H9 (cell line): ENCODE measurements around the gene PHYHIPL. TPM values are rescaled to one million over a fixed set of nuclear protein-coding genes. Genes with fewer than 3 reads are reported as not detected.

ENCODE experiments used
- DNase-seq: peaks from one replicate; pipeline ENCODE4 v3.0.0-alpha.2; 2017
- H2AFZ ChIP-seq: one replicate; pipeline ENCODE4 v1.6.1; 2013; ENCODE audit warnings: mild to moderate bottlenecking, low read length, control low read depth, moderate library complexity
- H2AK5ac ChIP-seq: 2 replicates; pipeline ENCODE4 v1.6.1; 2013; ENCODE audit warnings: low read length, control low read depth, mixed read lengths; ENCODE audit not compliant: insufficient read length
- H2BK120ac ChIP-seq: one replicate; pipeline ENCODE4 v1.6.1; 2013; ENCODE audit warnings: low read depth, mild to moderate bottlenecking, low read length, control low read depth, inconsistent platforms; ENCODE audit not compliant: poor library complexity, severe bottlenecking
- H2BK12ac ChIP-seq: 2 replicates; pipeline ENCODE4 v1.6.1; 2013; ENCODE audit warnings: low read length, control low read depth, mixed read lengths, low read depth; ENCODE audit not compliant: insufficient read length
- H2BK15ac ChIP-seq: 2 replicates; pipeline ENCODE4 v1.6.1; 2013; ENCODE audit warnings: low read depth, low read length, control low read depth
- H2BK20ac ChIP-seq: one replicate; pipeline ENCODE4 v1.6.1; 2013; ENCODE audit warnings: low read depth, mild to moderate bottlenecking, low read length, control low read depth, inconsistent platforms; ENCODE audit not compliant: poor library complexity, severe bottlenecking
- H2BK5ac ChIP-seq: 2 replicates; pipeline ENCODE4 v1.6.1; 2013; ENCODE audit warnings: low read length, control low read depth, mixed read lengths; ENCODE audit not compliant: insufficient read length
- H3K14ac ChIP-seq: 2 replicates; pipeline ENCODE4 v1.6.1; 2013; ENCODE audit warnings: low read length, control low read depth; ENCODE audit not compliant: insufficient read depth
- H3K18ac ChIP-seq: 2 replicates; pipeline ENCODE4 v1.6.1; 2013; ENCODE audit warnings: low read depth, mild to moderate bottlenecking, mixed read lengths, low read length, control low read depth; ENCODE audit not compliant: insufficient read length
- H3K23ac ChIP-seq: 2 replicates; pipeline ENCODE4 v1.6.1; 2013; ENCODE audit warnings: low read length, control low read depth, mixed read lengths, low read depth; ENCODE audit not compliant: insufficient read length
- H3K23me2 ChIP-seq: 2 replicates; pipeline ENCODE4 v1.6.1; 2013; ENCODE audit warnings: low read depth, mild to moderate bottlenecking, mixed read lengths, low read length, control low read depth; ENCODE audit not compliant: insufficient read length, poor library complexity, severe bottlenecking
- H3K27ac ChIP-seq: 2 replicates; pipeline ENCODE4 v1.5.1; 2013; ENCODE audit warnings: low read length, control low read depth, mixed read lengths, low read depth; ENCODE audit not compliant: insufficient read length
- H3K27me3 ChIP-seq: 2 replicates; pipeline ENCODE4 v1.6.1; 2013; ENCODE audit warnings: low read length, control low read depth, inconsistent platforms; ENCODE audit not compliant: insufficient read depth
- H3K4ac ChIP-seq: 2 replicates; pipeline ENCODE4 v1.6.1; 2013; ENCODE audit warnings: low read depth, mild to moderate bottlenecking, control low read depth, inconsistent platforms, low read length, moderate library complexity
- H3K4me1 ChIP-seq: 2 replicates; pipeline ENCODE4 v1.6.1; 2013; ENCODE audit warnings: low read length, control low read depth, inconsistent platforms; ENCODE audit not compliant: insufficient read depth
- H3K4me2 ChIP-seq: 2 replicates; pipeline ENCODE4 v1.6.1; 2013; ENCODE audit warnings: low read length, control low read depth, mixed read lengths; ENCODE audit not compliant: insufficient read length, insufficient read depth
- H3K56ac ChIP-seq: 2 replicates; pipeline ENCODE4 v1.6.1; 2013; ENCODE audit warnings: low read depth, mild to moderate bottlenecking, mixed read lengths, low read length, control low read depth; ENCODE audit not compliant: insufficient read length
- H3K79me1 ChIP-seq: 2 replicates; pipeline ENCODE4 v1.6.1; 2013; ENCODE audit warnings: low read depth, mild to moderate bottlenecking, moderate library complexity, low read length, control low read depth, inconsistent platforms; ENCODE audit not compliant: insufficient read depth, poor library complexity, severe bottlenecking
- H3K79me2 ChIP-seq: 2 replicates; pipeline ENCODE4 v1.6.1; 2013; ENCODE audit warnings: low read length, control low read depth, inconsistent platforms; ENCODE audit not compliant: insufficient read depth
- H3K9ac ChIP-seq: 2 replicates; pipeline ENCODE4 v1.6.1; 2013; ENCODE audit warnings: low read length, control low read depth, mixed read lengths; ENCODE audit not compliant: insufficient read length; ENCODE audit errors: extremely low read depth
- H3K9me3 ChIP-seq: one replicate; pipeline ENCODE4 v1.6.1; 2013; ENCODE audit warnings: low read depth, low read length, inconsistent platforms; ENCODE audit not compliant: control insufficient read depth
- H3T11ph ChIP-seq: one replicate; pipeline ENCODE4 v1.6.1; 2013; ENCODE audit warnings: mild to moderate bottlenecking, low read length, control low read depth, inconsistent platforms
- H4K20me1 ChIP-seq: one replicate; pipeline ENCODE4 v1.6.1; 2013; ENCODE audit not compliant: control insufficient read depth, insufficient read length, insufficient read depth
- H4K5ac ChIP-seq: 2 replicates; pipeline ENCODE4 v1.6.1; 2013; ENCODE audit warnings: low read depth, mild to moderate bottlenecking, mixed read lengths, low read length, control low read depth; ENCODE audit not compliant: insufficient read length
- H4K8ac ChIP-seq: replicated peaks from 2 replicates; pipeline ENCODE4 v1.6.1; 2013; ENCODE audit warnings: low read length, control low read depth, mixed read lengths, low read depth; ENCODE audit not compliant: insufficient read length
- H4K91ac ChIP-seq: 2 replicates; pipeline ENCODE4 v1.6.1; 2013; ENCODE audit warnings: low read depth, mild to moderate bottlenecking, moderate library complexity, mixed read lengths, low read length, control low read depth; ENCODE audit not compliant: insufficient read length
- H3K27ac Mint-ChIP-seq, 3 experiments: 2 replicates in 2 of 3; 3 replicates in 1 of 3; pipeline ENCODE4 v1.8.0; 2020 to 2021; ENCODE audit warnings: mixed read lengths in 3 of 3, mild to moderate bottlenecking in 1 of 3, moderate library complexity in 1 of 3
- H3K27me3 Mint-ChIP-seq: 2 replicates; pipeline ENCODE4 v1.8.0; 2021; ENCODE audit warnings: low read depth, mild to moderate bottlenecking, moderate library complexity, mixed read lengths
- H3K36me3 Mint-ChIP-seq, 3 experiments: 2 replicates in 2 of 3; 3 replicates in 1 of 3; pipeline ENCODE4 v1.8.0; 2020 to 2021; ENCODE audit warnings: low read depth in 3 of 3, mixed read lengths in 3 of 3; ENCODE audit not compliant: insufficient read depth in 1 of 3
- H3K4me1 Mint-ChIP-seq, 2 experiments: 2 replicates each; pipeline ENCODE4 v1.8.0; 2020; ENCODE audit warnings: mixed read lengths in 2 of 2
- H3K4me3 Mint-ChIP-seq, 2 experiments: 2 replicates in 1 of 2; 3 replicates in 1 of 2; pipeline ENCODE4 v1.8.0; 2020 to 2021; ENCODE audit warnings: mild to moderate bottlenecking in 2 of 2, mixed read lengths in 2 of 2, moderate library complexity in 1 of 2
- H3K9me3 Mint-ChIP-seq, 2 experiments: 2 replicates in 1 of 2; 3 replicates in 1 of 2; pipeline ENCODE4 v1.8.0; 2020; ENCODE audit warnings: mild to moderate bottlenecking in 2 of 2, mixed read lengths in 2 of 2, moderate library complexity in 1 of 2
- CTCF ChIP-seq: fragments of 200-600 bp; sonication (generic); conservative IDR thresholded peaks from 3 replicates; pipeline ENCODE4 v1.8.0; 2021; ENCODE audit warnings: antibody characterized with exemption, mild to moderate bottlenecking
- WGBS: extraction: QIAGEN DNeasy Blood & Tissue Kit; methylation state at CpG from one replicate; pipeline ENCODE4 v1.1.7; 2013; ENCODE audit warnings: missing lambda C conversion rate, low lambda C conversion rate, mixed read lengths; ENCODE audit not compliant: insufficient read length; ENCODE audit errors: extremely low coverage; 5-methylcytosine and 5-hydroxymethylcytosine counted together
- total RNA-seq: library from RNA; stranded (reverse); gene quantifications from 2 replicates; pipeline ENCODE4 v1.2.1, GENCODE V29; 2021

PHYHIPL gene
- total RNA-seq, 1 experiment from 2014 or later: 0.44 TPM

- no peaks in the 10 kb centered on the region for H3K27me3 ChIP-seq
- no peaks in the 10 kb centered on the region for H3K79me2 ChIP-seq
- H4K91ac ChIP-seq: no peak overlapping the region
- no peak overlapping the region for H2BK120ac ChIP-seq
- TF ChIP-seq CTCF: no peak
- H2BK5ac ChIP-seq: no peak overlapping the region
- no peak overlapping the region for H2BK15ac ChIP-seq
- H3K23me2 ChIP-seq: no peaks in the 10 kb centered on the region
- no peaks in the 10 kb centered on the region for H3K9me3 ChIP-seq
- no peak overlapping the region for H3K14ac ChIP-seq
- no peak overlapping the region for H3K4me2 ChIP-seq
- H3K79me1 ChIP-seq: no peaks in the 10 kb centered on the region
- H2BK12ac ChIP-seq: no peak overlapping the region
- H3K4ac ChIP-seq: no peak overlapping the region
- no peak overlapping the region for H3T11ph ChIP-seq
- H3K56ac ChIP-seq: no peak overlapping the region
- Mint-ChIP-seq H3K4me1 (no peaks in the 10 kb centered on the region), H3K27ac (no peak overlapping the region), H3K9me3 (no peaks in the 10 kb centered on the region), H3K4me3 (no peak overlapping the region), H3K27me3 (no peaks in the 10 kb centered on the region), H3K36me3 (no peaks in the 10 kb centered on the region)
- no peaks in the 10 kb centered on the region for H4K20me1 ChIP-seq
- no peak overlapping the region for H4K8ac ChIP-seq
- whole genome bisulfite sequencing: no CpG with 5 or more reads among the region's 3 CpGs
- H3K18ac ChIP-seq: no peak overlapping the region
- no peak overlapping the region for H2BK20ac ChIP-seq
- no peaks in the 10 kb centered on the region for H3K4me1 ChIP-seq
- H3K23ac ChIP-seq: no peak overlapping the region
- H3K27ac ChIP-seq: no peak overlapping the region
- DNase-seq: no peak
- H3K9ac ChIP-seq: no peak overlapping the region
- H2AK5ac ChIP-seq: no peak overlapping the region
- no peak overlapping the region for H4K5ac ChIP-seq
- H2AFZ ChIP-seq: no peak overlapping the region
These were observed 41.7 kb upstream of the PHYHIPL start for GRCh38 chr10:59134785-59135184.
